Parathyroid adenoma (tissue), 2 donors: ENCODE measurements around the gene PRUNE2.
"Not testable (repeated sequence)": the region's sequence is repeated elsewhere in the genome, so short reads cannot be mapped to it uniquely, and the experiment has no call there.

ENCODE experiments used
- H2AFZ ChIP-seq: fragments of 300-600 bp; sonication (generic); one replicate; pipeline ENCODE4 v1.7.0; 2017; ENCODE audit warnings: antibody characterized with exemption, mild to moderate bottlenecking
- H3K27ac ChIP-seq: fragments of 300-600 bp; sonication (generic); one replicate; pipeline ENCODE4 v1.7.0; 2017
- H3K27me3 ChIP-seq: fragments of 300-600 bp; sonication (generic); one replicate; pipeline ENCODE4 v1.7.0; 2017; ENCODE audit warnings: low read length; ENCODE audit not compliant: control insufficient read depth, insufficient read depth
- H3K36me3 ChIP-seq: fragments of 300-600 bp; sonication (generic); one replicate; pipeline ENCODE4 v1.7.0; 2017; ENCODE audit warnings: low read length; ENCODE audit not compliant: control insufficient read depth, insufficient read depth
- H3K4me1 ChIP-seq: fragments of 300-600 bp; sonication (generic); one replicate; pipeline ENCODE4 v1.7.0; 2017; ENCODE audit warnings: control low read depth
- H3K4me2 ChIP-seq: fragments of 300-600 bp; sonication (generic); one replicate; pipeline ENCODE4 v1.7.0; 2017; ENCODE audit warnings: low read length
- H3K4me3 ChIP-seq: fragments of 300-600 bp; sonication (generic); one replicate; pipeline ENCODE4 v1.7.0; 2017; ENCODE audit warnings: low read depth, low read length
- H3K79me2 ChIP-seq: fragments of 300-600 bp; sonication (generic); one replicate; pipeline ENCODE4 v1.7.0; 2017; ENCODE audit warnings: control low read depth
- H3K9ac ChIP-seq: fragments of 300-600 bp; sonication (generic); one replicate; pipeline ENCODE4 v1.7.0; 2017; ENCODE audit warnings: mild to moderate bottlenecking
- H3K9me3 ChIP-seq: fragments of 300-600 bp; sonication (generic); one replicate; pipeline ENCODE4 v1.7.0; 2017; ENCODE audit warnings: low read length; ENCODE audit not compliant: control insufficient read depth
- TF ChIP-seq, protein P1 (sequence below): fragments of 300-600 bp; sonication (generic); IDR thresholded peaks from one replicate; pipeline ENCODE4 v1.7.0; 2017; ENCODE audit warnings: antibody characterized with exemption, mild to moderate bottlenecking
- donor health status: primary hyperparathyroidism.

The PRUNE2 gene

DNA sequence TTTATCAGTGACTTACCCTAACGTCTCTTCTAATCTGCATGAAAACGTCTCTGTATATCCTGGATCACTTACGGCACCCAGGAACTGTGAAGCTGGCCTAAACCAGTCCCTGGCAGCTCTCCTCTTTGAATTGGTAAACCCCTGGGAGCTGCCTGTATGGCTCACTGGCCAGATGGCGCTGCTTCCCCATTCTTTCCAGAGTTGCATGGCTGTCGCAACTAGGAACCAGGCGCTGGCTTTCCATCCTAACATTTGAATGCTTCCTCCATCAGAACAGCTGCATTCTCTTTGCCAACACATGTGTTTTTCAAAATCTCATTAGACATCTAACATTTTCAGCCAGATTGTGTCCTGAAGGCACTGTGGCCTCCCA, 149.7 kb downstream of the PRUNE2 start:
- Histone ChIP-seq H3K79me2 (no peaks in the 10 kb centered on the region), H2AFZ (no peak overlapping the region), H3K27me3 (no peaks in the 10 kb centered on the region), H3K36me3 (no peaks in the 10 kb centered on the region), H3K4me3 (no peak overlapping the region), H3K4me2 (no peak overlapping the region), H3K9ac (no peak overlapping the region), H3K4me1 (no peaks in the 10 kb centered on the region), H3K27ac (no peak overlapping the region), H3K9me3 (no peaks in the 10 kb centered on the region)
- TF ChIP-seq, protein P1, sequence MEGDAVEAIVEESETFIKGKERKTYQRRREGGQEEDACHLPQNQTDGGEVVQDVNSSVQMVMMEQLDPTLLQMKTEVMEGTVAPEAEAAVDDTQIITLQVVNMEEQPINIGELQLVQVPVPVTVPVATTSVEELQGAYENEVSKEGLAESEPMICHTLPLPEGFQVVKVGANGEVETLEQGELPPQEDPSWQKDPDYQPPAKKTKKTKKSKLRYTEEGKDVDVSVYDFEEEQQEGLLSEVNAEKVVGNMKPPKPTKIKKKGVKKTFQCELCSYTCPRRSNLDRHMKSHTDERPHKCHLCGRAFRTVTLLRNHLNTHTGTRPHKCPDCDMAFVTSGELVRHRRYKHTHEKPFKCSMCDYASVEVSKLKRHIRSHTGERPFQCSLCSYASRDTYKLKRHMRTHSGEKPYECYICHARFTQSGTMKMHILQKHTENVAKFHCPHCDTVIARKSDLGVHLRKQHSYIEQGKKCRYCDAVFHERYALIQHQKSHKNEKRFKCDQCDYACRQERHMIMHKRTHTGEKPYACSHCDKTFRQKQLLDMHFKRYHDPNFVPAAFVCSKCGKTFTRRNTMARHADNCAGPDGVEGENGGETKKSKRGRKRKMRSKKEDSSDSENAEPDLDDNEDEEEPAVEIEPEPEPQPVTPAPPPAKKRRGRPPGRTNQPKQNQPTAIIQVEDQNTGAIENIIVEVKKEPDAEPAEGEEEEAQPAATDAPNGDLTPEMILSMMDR, result no peak

DNA sequence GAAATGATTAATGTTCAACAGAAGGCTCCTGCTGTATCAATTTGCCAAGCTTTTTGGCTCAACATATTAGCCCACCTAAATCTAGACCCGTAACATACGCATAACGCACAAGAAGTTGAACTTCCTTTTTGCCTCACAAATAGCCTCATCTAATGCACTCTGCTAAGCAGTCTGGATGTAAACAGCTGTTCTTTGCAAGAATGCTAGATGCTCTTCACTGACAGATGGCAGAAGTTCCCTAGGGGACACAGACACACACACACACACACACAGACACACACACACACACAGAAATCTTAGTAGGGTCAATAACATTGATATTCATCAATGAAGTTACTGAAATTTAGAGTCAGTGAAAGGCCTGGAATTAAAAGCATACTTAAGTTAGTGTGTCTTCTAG, 154.9 kb downstream of the PRUNE2 start:
- TF ChIP-seq, protein P1, result no peak
- no peaks in the 10 kb centered on the region for H3K79me2 ChIP-seq
- H3K36me3 ChIP-seq, result no peaks in the 10 kb centered on the region
- no peaks in the 10 kb centered on the region for H3K9me3 ChIP-seq
- no peak overlapping the region for H3K4me2 ChIP-seq
- H3K27ac ChIP-seq, result no peak overlapping the region
- H2AFZ ChIP-seq, result no peak overlapping the region
- no peak overlapping the region for H3K9ac ChIP-seq
- H3K4me1 ChIP-seq, result no peaks in the 10 kb centered on the region
- H3K4me3 ChIP-seq, result no peak overlapping the region
- H3K27me3 ChIP-seq, result no peaks in the 10 kb centered on the region

DNA sequence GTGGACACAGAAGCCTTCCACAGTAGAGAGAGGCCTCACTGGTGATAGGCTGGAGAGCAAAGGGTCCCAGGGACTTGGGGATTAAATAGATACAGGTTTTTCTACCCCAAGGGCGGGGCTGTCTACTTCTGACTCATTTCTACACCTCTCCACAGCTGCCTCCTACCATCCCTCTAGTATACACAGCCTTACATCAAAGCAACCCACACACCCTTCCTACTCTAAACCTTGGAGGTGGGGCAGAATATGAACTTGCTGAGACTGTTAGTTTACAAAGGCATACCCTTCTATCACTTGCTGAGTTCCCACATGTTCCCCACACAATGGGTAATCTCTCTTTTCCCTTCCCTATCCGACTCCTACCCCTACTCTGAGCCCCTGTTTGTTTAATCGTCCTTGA, 161.6 kb downstream of the PRUNE2 start:
- H3K27me3 ChIP-seq, result no peaks in the 10 kb centered on the region
- TF ChIP-seq, protein P1, result no peak
- H3K36me3 ChIP-seq, result no peaks in the 10 kb centered on the region
- no peak overlapping the region for H3K27ac ChIP-seq
- H2AFZ ChIP-seq, result no peak overlapping the region
- no peak overlapping the region for H3K4me3 ChIP-seq
- H3K4me2 ChIP-seq, result no peak overlapping the region
- H3K4me1 ChIP-seq, result no peaks in the 10 kb centered on the region
- no peaks in the 10 kb centered on the region for H3K79me2 ChIP-seq
- H3K9ac ChIP-seq, result no peak overlapping the region
- no peaks in the 10 kb centered on the region for H3K9me3 ChIP-seq

DNA sequence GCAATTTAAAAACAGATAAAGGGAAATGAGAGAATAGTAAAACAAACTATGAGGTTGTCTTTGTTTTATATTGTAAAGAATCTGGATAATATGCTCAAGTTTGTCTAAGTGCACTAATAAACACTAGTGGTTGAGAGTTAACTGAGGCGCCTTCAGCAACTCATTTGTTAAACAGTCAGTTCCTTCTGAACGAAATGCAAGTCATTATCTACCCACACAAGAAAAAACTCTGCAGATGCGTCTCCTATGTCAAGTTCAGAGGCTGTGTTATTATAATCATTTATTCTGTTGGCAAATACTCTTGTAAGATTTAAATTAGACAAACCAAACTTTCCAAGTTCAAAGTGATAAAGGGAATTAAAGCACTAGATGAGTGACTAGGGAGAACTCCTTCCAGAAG, 162.0 kb downstream of the PRUNE2 start:
- Histone ChIP-seq H3K4me2 (no peak overlapping the region), H2AFZ (no peak overlapping the region), H3K79me2 (no peaks in the 10 kb centered on the region), H3K9me3 (no peaks in the 10 kb centered on the region), H3K4me1 (no peaks in the 10 kb centered on the region), H3K27me3 (no peaks in the 10 kb centered on the region), H3K27ac (no peak overlapping the region), H3K4me3 (no peak overlapping the region), H3K36me3 (no peaks in the 10 kb centered on the region), H3K9ac (no peak overlapping the region)
- TF ChIP-seq, protein P1, result no peak

DNA sequence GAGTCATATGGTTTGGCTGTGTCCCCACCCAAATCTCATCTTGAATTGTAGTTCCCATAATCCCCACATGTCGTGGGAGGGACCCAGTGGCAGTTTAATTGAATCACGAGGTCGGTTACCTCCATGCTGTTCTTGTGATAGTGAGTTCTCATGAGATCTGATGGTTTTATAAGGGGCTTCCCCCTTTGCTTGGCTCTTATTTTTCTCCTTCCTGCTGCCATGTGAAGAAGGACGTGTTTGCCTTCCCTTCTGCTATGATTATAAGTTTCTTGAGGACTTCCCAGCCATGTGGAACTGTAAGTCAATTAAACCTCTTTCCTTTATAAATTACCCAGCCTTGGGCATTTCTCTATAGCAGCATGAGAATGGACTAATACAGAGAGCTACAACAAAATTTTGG, 163.0 kb downstream of the PRUNE2 start:
- not testable (repeated sequence) for H3K9me3 ChIP-seq, H3K4me2 ChIP-seq, H3K79me2 ChIP-seq, H3K36me3 ChIP-seq, H3K9ac ChIP-seq, H2AFZ ChIP-seq, H3K4me3 ChIP-seq, H3K27me3 ChIP-seq, H3K27ac ChIP-seq, H3K4me1 ChIP-seq
